HL-60/S4 (cell line): ENCODE data around the gene RDH8.

Source experiments
- in situ Hi-C: fragments of 300-500 bp; cut with MboI; formaldehyde crosslinking; loops from 2 replicates; pipeline ENCODE4 v1.14.3; 2022; ENCODE audit warnings: low sequenced_read_pairs

The RDH8 gene

DNA sequence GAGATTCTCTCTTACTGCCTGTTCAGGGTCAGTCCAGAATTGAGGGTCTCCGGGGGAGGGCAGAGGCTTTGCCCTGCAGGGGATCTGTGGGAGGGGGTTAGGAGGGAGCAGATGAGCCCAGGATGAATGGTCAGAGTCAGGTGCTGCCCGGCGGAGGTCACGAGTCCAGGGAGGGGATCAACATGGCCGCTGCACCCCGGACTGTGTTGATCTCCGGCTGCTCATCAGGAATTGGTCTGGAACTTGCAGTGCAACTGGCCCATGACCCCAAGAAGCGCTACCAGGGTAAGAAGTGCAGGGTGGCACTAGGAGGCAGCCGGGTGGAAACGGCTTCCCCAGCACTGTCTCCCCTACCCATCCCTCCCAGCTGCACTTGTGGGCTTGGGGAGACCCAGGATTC, at the start of gene RDH8:
TSS of gene RDH8 (plus strand) at position 168 of the 400 bp plus-strand sequence. CDS start at position 183, 15 bp downstream.
- in situ Hi-C loops, result no loop called here

DNA sequence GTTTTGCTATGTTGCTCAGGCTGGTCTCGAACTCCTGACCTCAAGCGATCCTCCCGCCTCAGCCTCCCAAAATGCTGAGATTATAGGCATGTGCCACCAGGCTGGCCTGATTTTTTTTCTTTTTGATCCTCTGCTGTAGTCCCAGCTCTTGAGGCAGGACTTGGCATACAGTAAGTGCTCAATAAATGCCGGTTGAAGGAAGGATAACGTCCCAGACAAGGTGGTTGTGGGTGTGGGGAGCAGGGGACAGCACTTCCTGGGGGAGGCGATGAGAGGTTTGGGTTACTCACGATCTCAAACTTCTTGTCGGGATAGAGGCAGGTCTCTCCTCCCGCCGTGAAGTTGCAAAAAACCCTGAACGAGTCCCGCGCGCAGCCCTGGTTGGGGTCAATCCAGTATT, 47.3 kb upstream of the RDH8 start:
- in situ Hi-C loops, result no loop called here

- in situ Hi-C loops, result no loop called here
Observed at GRCh38 chr19:9966448-9966847, 46.8 kb upstream of the RDH8 start.

DNA sequence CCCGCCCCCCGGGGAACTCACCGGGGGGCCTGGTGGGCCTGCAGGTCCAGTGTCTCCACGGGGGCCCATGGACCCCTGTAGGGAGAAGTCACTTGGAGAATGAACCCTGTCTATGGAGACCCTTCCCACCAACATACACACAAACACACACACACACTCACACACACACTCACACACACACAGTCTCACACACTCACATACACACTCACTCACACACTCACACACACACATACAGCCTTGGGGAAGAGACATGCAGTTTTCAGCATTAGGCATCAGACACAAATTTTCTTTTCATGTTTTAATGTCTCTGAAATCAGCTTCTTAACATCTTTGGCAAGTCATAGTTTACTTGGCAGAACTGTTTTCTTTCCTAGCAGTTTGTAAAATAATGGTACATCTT, 46.0 kb upstream of the RDH8 start:
- in situ Hi-C loops, result no loop called here

GRCh38 chr19:9968820-9969687, 44.2 kb upstream of the RDH8 start:
- in situ Hi-C loops, result no loop called here

GRCh38 chr19:9969688-9969975, 43.7 kb upstream of the RDH8 start:
- in situ Hi-C loops, result no loop called here

GRCh38 chr19:9970481-9970880, 42.8 kb upstream of the RDH8 start:
- in situ Hi-C loops, result no loop called here

DNA sequence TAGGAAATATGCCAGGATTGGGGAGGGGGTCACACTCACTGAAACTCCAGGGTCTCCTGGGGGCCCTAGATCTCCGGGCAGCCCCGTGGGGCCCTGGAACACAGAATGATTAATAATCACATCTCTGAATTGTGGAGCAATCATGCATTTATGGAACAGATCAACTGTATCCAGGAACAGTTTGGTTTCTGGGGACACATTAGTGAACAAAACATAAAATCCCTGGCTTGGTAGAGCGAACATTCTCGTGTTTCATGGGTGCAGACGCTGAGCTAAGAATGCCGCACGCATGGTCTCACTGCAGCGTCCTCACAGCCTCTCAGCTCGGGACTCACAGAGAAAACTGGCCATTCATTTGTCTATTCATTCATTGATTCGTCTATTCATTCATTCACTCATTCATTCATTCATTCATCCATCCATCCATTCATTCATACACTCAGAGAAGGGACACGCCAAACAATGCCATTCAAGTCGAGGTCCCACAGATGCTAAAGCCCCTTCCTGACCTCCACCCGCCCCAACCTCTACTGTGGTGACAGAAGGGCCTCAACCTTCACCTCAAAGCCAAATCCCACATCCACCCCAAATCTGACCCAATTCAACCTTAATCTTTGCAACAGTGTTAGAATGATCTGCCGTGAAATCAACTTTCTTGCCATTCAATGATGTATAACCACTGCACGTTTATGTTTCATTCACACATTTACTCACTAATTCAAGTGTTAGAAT, 42.0 kb upstream of the RDH8 start:
- in situ Hi-C loops, result no loop called here

DNA sequence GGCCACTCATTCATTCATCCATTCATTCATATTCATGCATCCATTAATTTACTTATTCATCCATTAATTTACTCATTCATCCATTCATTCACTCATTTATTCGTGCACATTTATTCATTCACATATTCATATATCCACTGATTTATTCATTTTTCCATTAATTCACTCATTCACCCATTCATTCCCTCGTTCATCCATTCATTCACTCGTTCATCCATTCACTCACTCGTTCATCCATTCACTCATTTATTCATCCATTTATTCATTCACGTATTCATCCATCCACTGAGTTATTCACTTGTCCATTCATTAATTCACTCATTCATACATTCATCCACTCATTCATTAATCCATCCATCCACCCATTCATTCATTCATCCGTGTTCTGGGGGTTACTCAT, 41.2 kb upstream of the RDH8 start:
- in situ Hi-C loops, result no loop called here

GRCh38 chr19:9981406-9982260, 31.6 kb upstream of the RDH8 start:
- in situ Hi-C loops, result no loop called here

DNA sequence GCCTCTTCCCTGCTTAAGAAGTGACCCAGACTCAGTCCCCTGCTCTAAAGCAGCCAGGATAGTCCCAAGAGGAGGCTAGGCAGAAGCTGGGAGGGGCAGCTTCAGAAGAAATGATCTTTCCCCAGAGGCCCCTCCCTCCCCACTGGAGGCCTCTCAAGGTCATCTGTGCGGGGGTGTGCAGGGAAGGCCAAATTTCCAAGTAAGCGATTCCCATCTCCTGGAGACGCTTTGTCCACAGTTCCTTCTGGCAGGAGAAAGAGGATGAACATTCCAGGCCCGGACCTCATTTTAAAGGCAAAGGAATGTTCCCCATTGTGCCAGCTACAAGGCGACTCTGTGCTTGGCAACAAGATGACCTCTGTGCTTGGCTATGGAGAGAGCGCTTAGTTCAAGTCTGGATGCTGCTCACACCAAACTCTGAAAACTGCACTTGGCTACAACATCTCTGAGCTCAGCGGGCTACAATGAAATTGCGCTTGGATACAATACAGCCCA, 26.4 kb upstream of the RDH8 start:
- in situ Hi-C loops, result no loop called here

- in situ Hi-C loops, result no loop called here
Observed at GRCh38 chr19:9989504-9989903, 23.8 kb upstream of the RDH8 start.

- in situ Hi-C loops, result no loop called here
Observed at GRCh38 chr19:9991425-9992191, 21.7 kb upstream of the RDH8 start.

DNA sequence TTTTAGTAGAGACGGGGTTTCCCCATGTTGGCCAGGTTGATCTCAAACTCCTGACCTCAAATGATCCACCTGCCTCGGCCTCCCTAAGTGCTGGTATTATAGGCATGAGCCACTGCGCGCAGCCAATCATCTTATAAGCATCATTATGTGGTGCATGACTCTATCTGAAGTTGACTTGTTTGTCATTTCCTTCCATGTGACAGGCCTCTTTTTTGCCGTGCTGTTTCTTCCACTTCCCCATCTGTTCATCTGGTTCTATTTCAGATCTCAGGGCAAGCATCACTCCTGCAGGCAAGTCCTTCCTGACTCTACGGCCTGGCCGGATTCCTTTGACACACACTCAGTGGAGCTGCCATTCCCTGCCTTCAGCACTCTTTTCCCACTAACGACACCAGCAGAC, 18.2 kb upstream of the RDH8 start:
- in situ Hi-C loops, result no loop called here

DNA sequence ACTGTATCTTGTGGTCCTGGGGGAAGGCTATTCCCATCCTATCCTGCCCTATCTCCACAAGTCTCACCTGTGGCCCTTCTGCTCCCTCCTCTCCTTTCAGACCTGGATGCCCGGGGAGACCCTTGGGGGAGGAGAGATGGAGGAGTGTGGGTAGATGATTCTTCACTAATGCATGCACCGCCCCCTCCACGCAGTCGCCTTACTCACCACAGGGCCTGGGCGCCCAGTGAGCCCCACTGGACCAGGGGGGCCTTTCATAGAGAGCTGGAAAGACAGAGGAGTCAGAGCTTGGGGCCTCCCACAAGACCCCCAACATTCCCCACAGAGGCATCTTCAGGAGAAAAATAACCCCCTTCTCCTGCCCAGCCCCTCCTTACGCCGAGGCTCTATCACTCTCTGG, 17.3 kb upstream of the RDH8 start:
- in situ Hi-C loops, result no loop called here

DNA sequence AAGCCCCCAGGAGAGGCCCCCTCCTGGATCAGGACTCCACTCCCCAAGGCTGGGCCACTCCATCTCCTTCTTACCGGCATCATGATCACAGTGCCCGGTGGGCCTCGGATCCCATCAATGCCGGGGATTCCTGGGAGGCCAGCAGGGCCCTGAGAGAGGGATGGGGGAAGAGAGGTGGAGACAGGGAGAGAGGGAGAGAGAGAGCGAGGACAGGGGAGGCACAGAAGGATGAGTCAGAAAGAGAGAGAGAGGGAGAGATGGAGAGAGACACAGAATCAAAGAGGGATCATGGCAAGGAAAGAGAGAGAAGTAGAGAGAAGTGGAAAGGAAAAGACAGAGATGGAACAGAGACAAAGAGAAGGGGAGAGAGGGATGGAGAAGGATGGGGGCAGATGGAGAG, 16.7 kb upstream of the RDH8 start:
- in situ Hi-C loops, result no loop called here

- in situ Hi-C loops, result no loop called here
Observed at GRCh38 chr19:10000171-10000826, 13.0 kb upstream of the RDH8 start.

- in situ Hi-C loops, result no loop called here
Observed at GRCh38 chr19:10001899-10002298, 11.4 kb upstream of the RDH8 start.

DNA sequence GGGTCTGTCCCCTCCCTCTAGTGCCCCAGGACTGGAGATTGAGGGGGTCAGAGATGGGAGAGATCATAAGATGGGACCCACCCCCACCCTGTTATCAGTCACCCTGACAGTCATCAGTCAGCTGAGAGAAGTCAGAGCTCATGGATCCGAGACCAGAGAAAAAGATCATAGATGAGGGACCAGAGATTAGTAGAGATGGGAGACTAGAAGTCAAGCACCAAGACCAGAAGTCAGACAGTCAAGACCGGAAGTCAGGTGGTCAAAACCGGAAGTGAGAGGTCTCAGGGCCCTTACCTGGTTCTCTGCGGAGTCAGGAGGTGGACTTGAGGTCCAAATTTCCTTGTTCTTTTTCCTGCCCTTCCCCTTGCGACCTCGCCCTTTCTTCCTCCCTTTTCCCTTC, 10.0 kb upstream of the RDH8 start:
- in situ Hi-C loops, result no loop called here

GRCh38 chr19:10004617-10005016, 8.7 kb upstream of the RDH8 start:
- in situ Hi-C loops, result no loop called here
